ENCODE results near the gene PLCB4.

Gene PLCB4

GRCh38 chr20:9270831-9271230, 201.9 kb downstream of the PLCB4 start:
- DNase-seq (ENCODE audit: low spot score) = no peak
- Histone ChIP-seq H3K27ac (peak overlapping the region in 1 of 2 donors; percentile 47), H3K4me3 (no peak overlapping the region)
- TF ChIP-seq CTCF (IDR thresholded peaks at IDR 0.05) = no peak

GRCh38 chr20:9276966-9277468, 208.1 kb downstream of the PLCB4 start:
- no peak for TF ChIP-seq CTCF (IDR thresholded peaks at IDR 0.05)
- Histone ChIP-seq H3K27ac (peak overlapping the region in 1 of 2 donors; percentile 62), H3K4me3 (no peak overlapping the region)
- no peak for DNase-seq (ENCODE audit: low spot score)

- TF ChIP-seq CTCF (IDR thresholded peaks at IDR 0.05) = no peak
- no peak overlapping the region for H3K4me3 ChIP-seq
- H3K27ac ChIP-seq = peak overlapping the region in 1 of 2 donors; percentile 13
- no peak for DNase-seq (ENCODE audit: low spot score)
These were observed 211.1 kb downstream of the PLCB4 start for GRCh38 chr20:9279918-9280401.

GRCh38 chr20:9280666-9281065, 211.8 kb downstream of the PLCB4 start:
- TF ChIP-seq CTCF (IDR thresholded peaks at IDR 0.05) = no peak
- DNase-seq (ENCODE audit: low spot score) = no peak
- Histone ChIP-seq H3K4me3 (no peak overlapping the region), H3K27ac (no peak overlapping the region)

GRCh38 chr20:9281803-9282202, 212.9 kb downstream of the PLCB4 start:
- no peak for TF ChIP-seq CTCF (IDR thresholded peaks at IDR 0.05)
- Histone ChIP-seq H3K4me3 (no peak overlapping the region), H3K27ac (no peak overlapping the region)
- DNase-seq (ENCODE audit: low spot score) = no peak

- no peak for TF ChIP-seq CTCF (IDR thresholded peaks at IDR 0.05)
- no peak overlapping the region for H3K4me3 ChIP-seq
- DNase-seq (ENCODE audit: low spot score) = no peak
- H3K27ac ChIP-seq = no peak overlapping the region
These were observed 216.7 kb downstream of the PLCB4 start for GRCh38 chr20:9285617-9286016.

Data from coronary artery (tissue), 2 donors.